HG02885 (cell line): Measurements from ENCODE around the gene MAST4.

ENCODE experiments used
- ATAC-seq: cut with Tn5 transposase; IDR thresholded peaks from one replicate; pipeline ENCODE4 v1.9.1; 2021; ENCODE audit warnings: mild to moderate bottlenecking; ENCODE audit not compliant: unreplicated experiment, poor library complexity

Gene MAST4

DNA sequence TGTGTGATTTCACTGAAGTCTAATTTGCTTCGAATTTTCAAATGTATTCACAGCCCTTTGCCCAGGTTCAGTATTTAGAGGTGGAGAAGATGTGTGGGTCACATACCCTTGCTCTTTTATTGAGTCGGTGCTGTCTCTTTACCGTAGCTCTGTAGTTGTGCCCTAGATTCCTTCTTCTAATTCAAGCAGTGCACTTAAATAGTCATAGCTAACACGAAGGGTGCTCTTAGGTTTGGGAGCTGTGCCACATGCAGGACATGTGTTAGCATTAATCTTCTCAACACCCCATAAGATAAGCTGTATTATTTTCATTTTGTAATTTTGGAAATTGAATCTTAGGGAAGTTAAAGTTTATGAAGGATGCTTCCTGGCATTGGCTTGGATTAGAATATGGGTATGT is 293.3 kb downstream of the MAST4 start:
- ATAC-seq: no peak

DNA sequence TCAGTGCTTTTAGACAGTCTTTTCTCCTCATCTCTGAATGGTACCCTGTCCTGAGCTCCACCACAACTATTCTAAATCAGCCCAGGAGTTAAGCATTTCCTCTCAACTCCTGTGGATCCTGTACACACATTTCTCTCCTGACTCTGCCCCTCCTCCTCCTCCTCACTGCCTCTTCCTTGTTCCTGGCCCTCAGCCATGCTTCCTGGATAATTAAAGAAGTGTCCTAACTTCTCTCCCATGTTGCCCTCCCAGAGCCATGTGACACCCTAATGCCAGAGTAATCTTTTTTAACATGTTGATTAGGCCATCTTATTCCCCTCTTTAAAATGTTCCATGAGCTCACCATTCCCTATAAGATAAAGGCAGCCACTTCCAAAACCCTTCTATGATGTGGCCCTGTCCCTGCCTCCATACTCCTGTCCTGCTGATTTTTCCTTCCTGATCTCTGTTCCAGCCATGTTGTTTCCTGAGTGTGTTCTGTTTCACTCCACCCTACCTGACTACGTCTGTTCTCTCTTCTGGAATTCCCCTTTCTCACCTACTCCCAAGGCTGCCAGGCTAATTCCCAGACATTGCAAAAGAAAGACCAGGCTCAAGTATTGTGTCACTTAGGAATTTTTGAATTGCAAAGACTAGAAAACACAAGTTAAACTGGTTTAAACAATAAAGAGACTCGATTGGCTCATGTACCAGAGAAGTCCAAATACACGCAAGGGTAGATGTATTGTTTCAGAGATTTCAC is 295.2 kb downstream of the MAST4 start:
- no peak for ATAC-seq

DNA sequence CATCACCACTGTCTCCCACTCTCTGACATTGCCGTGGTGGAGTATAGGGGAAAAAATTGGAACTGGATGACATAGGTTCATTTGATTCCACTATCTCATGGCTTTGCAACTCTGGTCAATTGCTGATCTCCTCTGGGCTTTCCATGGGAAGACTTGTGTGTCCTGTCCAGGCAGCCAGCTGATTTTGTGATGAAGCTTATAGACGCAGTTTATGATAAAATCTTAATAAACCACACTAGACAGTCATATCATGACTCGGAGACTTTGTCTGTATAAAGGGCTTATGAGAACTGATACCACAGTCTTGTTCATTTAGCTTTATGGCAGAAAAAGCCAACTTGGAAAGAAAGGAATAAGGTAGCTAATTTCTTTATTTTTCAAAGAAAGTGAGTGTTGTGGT is 296.5 kb downstream of the MAST4 start:
- no peak for ATAC-seq

DNA sequence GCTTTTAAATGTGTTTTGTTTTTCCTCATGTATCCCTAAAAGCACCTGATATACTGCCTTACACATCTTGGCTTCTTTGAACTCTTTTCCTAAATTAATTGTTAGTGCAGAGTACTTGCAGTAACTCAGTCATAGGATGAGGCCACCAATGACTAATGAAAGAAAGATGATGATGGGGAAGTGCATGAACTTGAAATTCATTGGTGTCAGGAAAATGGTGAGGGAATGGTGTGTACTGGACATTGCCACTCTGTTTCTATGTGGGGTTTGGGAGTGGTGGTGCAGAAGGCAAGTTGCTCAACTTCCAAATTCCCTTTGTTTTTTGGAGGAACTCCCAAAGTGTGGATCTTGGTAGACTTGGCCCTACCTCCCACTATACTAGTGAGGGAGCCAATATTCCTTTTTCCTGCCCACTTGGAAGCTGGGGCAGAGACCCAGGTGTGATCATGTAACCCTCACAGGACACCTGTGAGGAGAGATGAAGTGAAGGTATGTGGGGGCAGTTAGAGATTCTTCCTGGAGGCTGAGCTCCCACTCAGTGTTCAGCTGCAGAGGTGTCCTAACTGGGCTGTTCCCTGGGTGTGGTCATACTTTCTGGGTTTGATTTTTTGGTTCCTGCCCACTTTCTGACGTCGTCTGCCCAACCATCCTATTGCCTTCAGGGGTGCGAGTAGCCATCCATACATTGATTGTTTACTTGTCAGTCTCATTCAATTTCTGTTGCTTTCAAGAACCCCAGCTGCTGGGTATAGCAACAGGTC is 298.5 kb downstream of the MAST4 start:
- ATAC-seq: no peak

DNA sequence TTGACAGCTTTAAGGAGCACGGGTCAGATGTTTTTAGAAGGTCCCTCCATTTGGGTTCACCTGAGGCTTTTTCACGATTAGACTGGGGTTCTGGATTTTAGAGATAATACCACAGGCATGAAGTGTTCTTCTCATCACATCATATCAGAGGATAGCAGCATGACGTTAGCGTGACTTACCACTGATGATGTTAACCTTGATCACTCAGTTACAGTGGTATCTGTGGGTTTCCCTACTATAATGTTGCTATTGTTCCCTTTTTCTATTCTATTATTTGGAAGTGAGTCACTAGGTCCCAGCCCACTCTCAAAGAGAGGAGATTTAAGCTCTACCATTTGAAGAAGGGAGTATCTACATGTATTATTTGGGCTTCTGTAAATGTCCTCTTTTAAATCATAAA is 300.0 kb downstream of the MAST4 start:
- no peak for ATAC-seq

DNA sequence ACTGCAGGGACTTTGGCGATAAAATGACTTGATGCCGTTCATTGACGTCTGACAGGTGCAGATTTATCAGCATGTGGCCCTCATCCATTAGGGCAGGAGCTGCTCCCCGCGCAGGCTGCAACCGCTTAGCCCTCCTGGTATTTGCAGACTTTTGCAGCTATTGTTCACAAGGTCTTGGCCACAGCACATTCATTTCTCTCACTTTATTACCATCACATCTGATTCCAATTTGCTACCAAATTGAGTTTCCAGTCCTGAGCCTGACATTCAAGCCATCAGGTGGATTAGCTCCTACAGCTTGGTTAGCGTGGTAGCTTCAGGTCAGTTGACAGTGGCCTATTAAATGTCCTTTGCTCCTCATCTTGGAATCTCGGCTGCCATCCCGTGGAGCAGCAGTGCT is 301.2 kb downstream of the MAST4 start:
- ATAC-seq: no peak

DNA sequence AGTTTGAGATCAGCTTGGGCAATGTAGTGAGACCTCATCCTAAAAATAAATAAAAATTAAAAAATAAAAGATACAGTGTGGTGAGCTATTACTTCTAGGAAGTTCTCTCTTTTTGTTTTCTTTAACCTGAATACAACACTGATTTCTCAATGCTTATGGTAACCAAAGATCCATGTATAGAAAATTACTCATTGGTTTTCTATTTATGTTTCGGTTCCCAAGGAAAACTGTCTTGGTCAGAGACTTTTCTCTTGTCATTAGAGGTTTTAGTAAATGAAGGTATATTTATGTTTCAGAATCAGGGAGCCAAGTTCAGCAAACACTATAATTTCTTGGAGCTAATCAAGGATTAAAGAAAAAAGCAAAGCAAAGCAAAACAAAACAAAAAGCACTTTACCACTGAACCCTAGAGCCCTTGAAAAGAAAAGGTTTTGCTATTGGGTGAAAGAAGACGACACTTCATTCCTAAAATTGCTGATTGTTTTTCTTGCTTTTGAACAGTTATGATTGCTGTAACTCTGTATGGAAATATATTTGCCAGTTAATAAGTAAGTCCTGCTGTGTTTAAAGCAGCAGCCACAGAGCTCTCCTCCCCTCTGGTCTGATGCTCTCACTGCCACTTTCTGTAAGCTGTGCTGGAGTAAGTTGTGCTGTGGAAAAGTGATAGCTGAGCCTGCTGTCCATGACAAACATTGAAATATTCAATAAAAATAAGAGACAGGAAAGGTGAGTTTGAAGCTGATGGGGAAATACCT is 302.2 kb downstream of the MAST4 start:
- no peak for ATAC-seq

DNA sequence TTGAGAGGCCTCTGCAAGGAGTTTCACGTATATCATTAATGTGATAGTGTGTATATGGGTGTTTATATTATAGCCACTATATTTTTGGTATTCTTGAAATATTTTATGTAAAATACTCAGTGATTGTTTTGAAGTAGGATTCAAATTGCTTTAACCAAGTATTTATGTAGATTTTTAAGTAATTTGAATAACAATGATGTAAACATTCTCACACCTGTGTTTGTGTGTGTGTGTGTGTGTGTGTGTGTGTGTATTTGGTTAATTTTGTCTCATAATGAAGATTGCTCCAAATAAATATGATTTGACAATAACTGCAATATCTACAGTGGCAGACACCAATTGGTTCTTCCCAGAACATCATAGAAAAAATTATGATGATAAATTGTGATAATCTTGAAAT is 307.0 kb downstream of the MAST4 start:
- no peak for ATAC-seq

DNA sequence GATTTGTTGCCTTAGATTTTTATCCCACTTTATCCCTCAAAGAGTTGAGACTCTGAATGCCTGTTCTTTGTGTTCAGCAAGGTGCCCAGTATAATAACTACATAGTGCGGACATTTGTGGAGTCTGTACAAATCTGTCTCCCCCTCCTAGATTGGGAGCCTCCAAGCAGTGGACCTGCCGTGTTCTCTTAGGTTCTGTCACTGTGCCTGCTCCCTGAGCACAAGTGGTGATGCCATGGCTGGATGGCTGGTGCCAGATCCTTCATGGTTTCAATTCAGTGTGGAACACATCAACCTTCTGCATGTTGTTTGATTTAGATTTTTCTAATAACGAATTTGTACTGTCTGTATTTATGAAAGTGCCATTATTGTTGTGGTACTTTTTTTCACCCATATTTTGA is 307.5 kb downstream of the MAST4 start:
- ATAC-seq: no peak

DNA sequence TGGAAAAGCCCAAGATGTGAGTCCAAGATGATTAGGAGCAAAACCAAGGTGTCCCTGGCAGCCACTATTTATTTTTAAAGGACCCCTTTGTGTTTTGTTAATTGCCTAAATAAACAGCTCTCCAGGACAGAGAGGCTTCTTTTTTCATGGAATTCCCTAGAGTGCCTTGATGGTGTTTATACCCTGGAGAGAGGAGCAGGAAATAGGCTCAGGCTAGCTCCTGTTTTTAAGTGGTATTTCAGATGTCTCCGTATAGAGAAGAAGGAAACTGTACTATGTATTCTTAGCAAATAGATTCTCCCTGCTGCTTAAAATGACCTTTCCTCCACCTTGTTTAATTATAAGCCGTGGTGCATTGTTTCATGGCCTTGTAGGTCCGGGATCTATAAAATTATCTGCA is 308.0 kb downstream of the MAST4 start:
- ATAC-seq: no peak

DNA sequence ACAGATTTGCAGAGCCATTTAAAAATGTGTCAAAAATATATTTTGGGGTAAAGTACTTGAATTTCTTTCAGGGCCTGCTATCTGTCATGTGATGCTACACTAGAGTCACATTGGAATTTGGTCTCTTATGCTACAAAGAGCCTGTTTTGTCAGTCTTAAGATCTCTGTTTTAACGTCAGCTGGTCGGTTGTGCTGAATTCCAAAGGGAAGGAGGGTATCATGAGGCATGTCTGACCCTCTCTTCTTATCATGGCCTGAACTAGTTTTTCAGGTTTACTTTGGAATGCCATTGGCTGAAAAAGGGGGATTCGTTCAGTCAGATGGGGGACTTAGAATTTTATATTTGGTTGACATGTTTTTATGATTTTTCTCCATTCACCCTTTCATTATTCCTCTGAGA is 309.8 kb downstream of the MAST4 start:
- ATAC-seq: no peak

DNA sequence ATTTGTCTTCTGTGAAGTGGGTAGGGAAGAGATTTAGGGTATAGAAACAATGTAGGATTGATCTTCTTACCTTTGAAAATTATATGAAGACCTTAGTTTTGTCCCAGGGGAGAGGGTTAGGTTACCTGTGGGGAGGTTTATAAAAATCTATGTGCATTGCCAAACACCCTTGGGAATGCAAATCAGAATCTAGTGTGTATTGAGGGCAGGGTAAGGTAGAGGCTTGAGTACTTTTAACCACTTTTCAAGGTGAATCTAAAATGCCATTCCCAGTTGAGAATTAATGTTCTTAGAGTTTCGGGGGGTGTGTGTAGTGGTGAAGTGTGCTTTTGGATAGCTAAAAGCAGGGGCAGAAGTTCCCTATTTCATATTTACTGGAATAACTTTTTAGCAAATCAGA is 312.0 kb downstream of the MAST4 start:
- no peak for ATAC-seq

DNA sequence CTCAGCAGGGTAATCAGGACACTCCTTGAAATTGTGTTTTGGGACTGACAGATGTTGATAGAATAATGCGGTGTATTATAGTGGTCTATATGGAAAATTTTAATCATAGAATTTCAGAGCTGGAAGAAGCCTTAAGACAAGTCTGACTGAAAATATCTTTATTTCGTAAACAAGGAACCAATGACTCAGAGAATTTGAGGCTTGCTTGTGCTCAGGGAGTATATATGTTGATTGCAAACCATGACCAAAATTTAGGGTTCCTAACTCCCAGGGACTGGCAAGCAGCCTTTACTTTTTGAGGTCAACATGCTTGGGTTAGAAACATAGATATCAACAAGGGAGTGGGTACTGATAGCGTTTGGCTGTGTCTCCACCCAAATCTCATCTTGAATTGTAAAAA is 313.2 kb downstream of the MAST4 start:
- no peak for ATAC-seq

DNA sequence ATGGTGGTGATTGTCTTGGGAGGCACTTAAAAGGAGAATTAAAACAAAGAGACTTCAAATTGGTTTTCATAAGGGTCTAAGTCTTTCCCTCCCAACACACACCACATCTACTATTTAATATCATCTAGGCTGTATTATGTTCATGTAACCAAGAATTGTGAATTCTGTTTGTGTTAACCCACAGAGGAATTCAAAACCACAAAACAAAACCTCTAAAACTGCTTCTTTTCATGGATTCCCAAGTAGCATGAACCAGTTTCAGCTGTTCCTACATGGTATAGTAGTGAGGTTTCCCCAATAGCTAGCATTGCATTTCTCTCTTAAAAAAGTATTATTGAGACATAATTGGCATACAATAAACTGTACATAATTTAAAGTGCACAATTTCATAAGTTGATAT is 316.6 kb downstream of the MAST4 start:
- ATAC-seq: no peak

DNA sequence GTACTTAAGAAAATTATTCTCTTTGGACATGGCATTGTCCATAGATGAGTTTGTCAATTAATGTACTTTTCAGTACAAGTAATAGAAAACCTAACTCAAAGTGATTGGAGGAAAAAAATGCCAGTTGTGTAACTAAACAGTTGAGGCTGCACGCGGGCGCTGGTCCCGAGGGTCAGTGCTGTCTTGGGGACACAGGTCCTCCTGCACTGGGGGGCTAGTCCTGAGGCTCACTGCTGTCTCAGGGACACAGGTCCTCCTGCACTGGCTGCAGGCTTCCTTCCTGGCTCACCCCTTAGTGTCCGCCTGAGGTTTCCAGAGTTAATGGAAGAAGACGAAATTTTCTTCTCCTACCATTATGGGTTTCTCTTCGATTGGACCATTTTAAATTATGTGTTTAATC is 319.3 kb downstream of the MAST4 start:
- ATAC-seq: no peak

DNA sequence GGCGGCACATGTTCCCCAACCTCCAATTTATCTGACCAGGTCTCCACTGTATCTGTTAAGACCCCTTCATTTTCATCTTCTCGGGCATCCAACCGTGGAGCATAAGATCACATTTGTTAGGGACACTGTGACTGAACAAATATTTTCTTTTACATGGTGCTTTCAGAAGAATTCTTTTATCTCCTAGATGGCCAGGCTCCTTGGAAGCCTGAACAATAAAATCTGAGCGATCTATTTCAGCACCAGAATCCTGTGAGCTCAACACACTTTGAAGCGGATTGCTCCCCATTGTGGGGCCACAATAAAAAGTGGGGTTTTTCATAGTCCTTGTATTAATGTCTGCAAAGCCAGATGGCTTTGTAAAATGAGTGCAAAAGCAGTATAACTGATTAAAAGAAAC is 326.7 kb downstream of the MAST4 start:
- no peak for ATAC-seq

DNA sequence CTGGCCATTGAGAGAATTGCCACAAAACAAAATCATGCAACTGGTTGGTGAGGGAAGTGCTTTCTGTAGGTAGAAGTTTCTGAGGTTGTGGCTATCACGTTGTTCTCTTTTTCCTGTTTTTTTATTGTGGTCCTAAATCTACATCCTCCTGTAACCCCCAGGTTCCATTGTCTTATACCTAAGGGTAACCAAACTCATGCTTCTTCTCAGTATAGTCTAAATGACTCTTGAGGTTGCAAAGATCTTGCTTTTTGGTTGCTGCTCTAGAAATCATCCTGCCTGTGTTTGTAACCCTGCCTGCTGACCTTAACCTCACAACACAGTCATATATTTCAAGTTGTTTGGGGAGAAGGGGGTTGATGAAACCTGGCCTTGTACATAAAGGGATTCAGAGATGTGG is 327.3 kb downstream of the MAST4 start:
- ATAC-seq: no peak

DNA sequence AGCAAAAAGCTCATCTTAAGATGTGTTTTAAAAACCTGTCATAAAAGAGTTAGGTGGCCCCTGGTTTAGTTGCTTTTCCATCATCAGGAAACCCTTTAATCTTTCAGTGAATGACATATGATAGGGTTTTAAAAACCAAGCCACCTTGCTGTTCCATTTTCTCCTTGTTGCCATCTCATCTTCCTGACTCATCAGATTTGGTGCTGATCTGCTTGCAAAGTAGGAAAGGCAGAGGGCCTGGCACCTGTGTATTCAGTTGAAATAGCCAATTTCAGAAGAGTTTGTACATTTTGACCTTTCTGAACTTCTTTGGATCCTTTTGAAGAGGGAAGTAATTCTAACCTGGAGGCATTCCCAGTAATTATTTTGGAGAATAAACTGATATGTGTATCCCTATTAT is 327.7 kb downstream of the MAST4 start:
- no peak for ATAC-seq

DNA sequence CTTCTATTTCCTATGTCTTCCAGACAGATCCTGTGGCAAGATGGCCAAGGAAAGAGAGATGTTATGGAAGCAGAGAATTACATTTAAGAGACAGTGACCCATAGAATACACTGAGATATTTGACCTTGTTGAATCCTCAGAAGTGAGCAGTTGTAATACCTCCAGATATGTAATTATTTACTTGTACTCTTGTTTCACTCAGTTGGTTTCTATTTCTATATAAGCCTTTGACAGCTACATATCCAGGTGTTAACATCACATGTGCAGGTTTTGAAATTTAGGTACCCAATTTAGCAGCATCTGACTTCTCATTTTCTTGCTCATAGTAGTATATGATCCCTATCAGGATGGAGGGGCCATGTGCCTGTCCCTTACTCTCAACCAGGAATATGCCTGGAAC is 330.9 kb downstream of the MAST4 start:
- no peak for ATAC-seq

DNA sequence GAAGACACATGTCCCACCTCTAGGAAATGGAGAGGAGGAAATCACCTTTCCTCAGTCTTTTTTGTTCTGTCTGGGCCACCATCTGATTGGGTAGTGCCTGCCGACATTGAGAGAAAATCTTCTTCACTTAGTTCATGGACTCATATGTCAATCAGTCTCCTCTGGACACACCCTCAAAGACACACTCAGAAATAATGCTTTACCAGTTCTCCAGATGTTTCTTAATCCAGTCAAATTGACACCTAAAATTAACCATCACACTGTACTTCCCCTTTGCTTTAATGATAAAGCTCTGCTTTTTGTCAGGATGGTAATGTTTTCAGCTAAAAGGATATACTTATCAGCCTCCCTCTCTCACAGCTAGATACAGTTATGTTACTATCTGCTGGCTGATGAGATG is 333.1 kb downstream of the MAST4 start:
- ATAC-seq: no peak

DNA sequence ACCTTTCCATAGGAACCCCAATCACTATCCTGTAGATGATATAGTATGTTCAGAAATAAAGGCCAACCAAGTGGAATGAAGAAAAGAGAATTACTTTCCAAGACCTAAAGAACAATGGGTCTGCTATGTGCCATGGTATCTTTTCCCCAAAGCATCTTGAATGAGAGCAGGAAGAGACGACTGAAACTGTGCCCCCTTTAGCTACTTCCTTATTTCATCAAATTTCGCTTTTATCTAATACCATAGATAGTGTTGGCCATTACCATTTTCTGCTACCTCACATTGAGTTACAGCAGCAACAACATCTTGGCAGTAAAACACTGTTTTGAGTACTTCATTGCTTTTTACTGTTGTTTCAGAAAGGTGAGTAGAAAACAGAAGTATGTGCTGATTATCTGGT is 333.8 kb downstream of the MAST4 start:
- no peak for ATAC-seq
